Lung (tissue), 12 donors: ENCODE results near the gene SAMHD1. TPM values are rescaled to one million over a fixed set of nuclear protein-coding genes. Genes with fewer than 3 reads are reported as not detected.
"Not testable (repeated sequence)": the region's sequence is repeated elsewhere in the genome, so short reads cannot be mapped to it uniquely, and the experiment has no call there.

Source experiments
- ATAC-seq: fragments of 200-7000 bp; cut with Tn5 transposase; one replicate; pipeline ENCODE4 v1.9.1; 2020; ENCODE audit warnings: moderate number of reproducible peaks; ENCODE audit not compliant: insufficient read depth, low FRiP score
- DNase-seq, 3 donors: peaks; one replicate each; pipeline ENCODE4 v3.0.0-alpha.2; 2013 to 2017
- H3K27ac ChIP-seq, 2 donors: one replicate each; pipeline ENCODE4 v1.5.1; 2013; ENCODE audit warnings: mild to moderate bottlenecking in 2 of 2, moderate library complexity in 2 of 2, control low read depth in 1 of 2, inconsistent platforms in 1 of 2, low read depth in 1 of 2, low read length in 1 of 2
- H3K27me3 ChIP-seq, 3 donors: one replicate each; pipeline ENCODE4 v1.5.1; 2013; ENCODE audit warnings: low read length in 2 of 3; ENCODE audit not compliant: control insufficient read depth in 3 of 3, insufficient read depth in 3 of 3
- H3K36me3 ChIP-seq, 4 donors: one replicate each; pipeline ENCODE4 v1.5.1; 2013; ENCODE audit warnings: low read length in 4 of 4, mild to moderate bottlenecking in 1 of 4, moderate library complexity in 1 of 4; ENCODE audit not compliant: control insufficient read depth in 4 of 4, insufficient read depth in 4 of 4
- H3K4me1 ChIP-seq, 5 donors: one replicate each; pipeline ENCODE4 v1.5.1; 2013; ENCODE audit warnings: low read length in 5 of 5, mild to moderate bottlenecking in 2 of 5, moderate library complexity in 1 of 5; ENCODE audit not compliant: control insufficient read depth in 5 of 5, insufficient read depth in 5 of 5
- H3K4me3 ChIP-seq: one replicate; pipeline ENCODE4 v1.5.1; 2013; ENCODE audit warnings: mild to moderate bottlenecking, control low read depth, moderate library complexity
- H3K9ac ChIP-seq, 2 donors: one replicate each; pipeline ENCODE4 v1.5.1; 2013; ENCODE audit warnings: low read length in 2 of 2, control low read depth in 1 of 2; ENCODE audit not compliant: insufficient read depth in 1 of 2
- H3K9me3 ChIP-seq, 4 donors: one replicate each; pipeline ENCODE4 v1.5.1; 2013; ENCODE audit warnings: low read length in 3 of 4, mild to moderate bottlenecking in 1 of 4, moderate library complexity in 1 of 4; ENCODE audit not compliant: control insufficient read depth in 4 of 4, insufficient read depth in 3 of 4
- whole genome bisulfite sequencing, 2 donors: extraction: QIAGEN DNeasy Blood & Tissue Kit; methylation state at CpG; one replicate each; pipeline ENCODE4 v1.1.7; 2013; 5-methylcytosine and 5-hydroxymethylcytosine counted together
- polyA plus RNA-seq, 2 donors: library from polyadenylated mRNA; stranded (reverse); fragments of 200-250 nt; gene quantifications; one replicate each; pipeline ENCODE4 v1.2.1, GENCODE V29; 2013
- total RNA-seq, 2 donors: library from RNA; depleted of rRNA in 1 of 2; stranded (reverse); fragments of >200 nt in 1 of 2; gene quantifications; one replicate each; pipeline ENCODE4 v1.2.1, GENCODE V29; 2014 to 2021
- TF ChIP-seq, protein P1 (sequence below): IDR thresholded peaks from 2 replicates; pipeline ENCODE4 v1.5.1; 2012; ENCODE audit warnings: mild to moderate bottlenecking; ENCODE audit errors: control extremely low read depth, extremely low read depth
- donor health status: control.
- donor health status: control.
- donor health status: Bipolar disorder and iron deficiency.
- donor health status: healthy.
- donor health status: DM: yes; HTN: yes; CAD: no.

The SAMHD1 gene
- total and polyA plus RNA-seq, 4 donors = 59.7 to 184 (median 90.9) TPM

DNA sequence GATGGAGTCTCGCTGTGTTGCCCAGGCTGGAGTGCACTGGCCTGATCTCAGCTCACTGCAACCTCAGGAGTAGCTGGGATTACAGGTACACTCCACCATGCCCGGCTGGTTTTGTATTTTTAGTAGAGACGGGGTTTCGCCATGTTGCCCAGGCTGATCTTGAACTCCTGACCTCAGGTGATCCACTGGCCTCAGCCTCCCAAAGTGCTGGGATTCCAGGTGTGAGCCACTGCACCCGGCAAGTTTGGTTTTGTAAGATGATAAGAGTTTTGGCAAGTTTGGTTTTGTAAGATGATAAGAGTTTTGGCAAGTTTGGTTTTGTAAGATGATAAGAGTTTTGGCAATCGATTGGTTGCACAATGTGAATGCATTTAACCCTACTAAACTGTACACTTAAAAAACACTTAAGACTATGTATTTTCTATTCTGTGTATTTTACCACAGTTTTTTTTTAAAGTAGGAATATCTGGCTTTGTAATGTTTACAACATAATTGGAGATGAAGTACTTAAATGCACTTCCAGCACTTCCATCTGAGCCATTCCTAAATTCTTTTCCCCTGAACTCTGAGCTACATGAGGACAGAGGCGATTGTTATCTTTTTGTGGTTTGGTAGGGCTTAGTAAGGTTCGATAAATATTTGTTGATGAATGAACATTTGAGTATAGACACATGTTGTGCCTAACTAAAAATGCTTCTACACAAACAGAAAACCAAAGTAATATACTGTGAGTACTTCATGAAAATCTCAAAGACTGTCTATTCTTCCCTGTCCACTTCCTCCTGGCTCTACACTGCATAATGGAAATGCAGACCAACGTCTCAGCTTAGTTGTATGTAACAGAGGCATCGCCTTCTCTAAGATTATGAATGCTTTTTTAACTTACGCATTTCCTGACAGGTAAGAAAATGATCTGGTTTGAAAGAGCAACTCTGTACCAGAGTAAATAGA lies 18.8 kb downstream of the SAMHD1 start:
- TF ChIP-seq, protein P1, sequence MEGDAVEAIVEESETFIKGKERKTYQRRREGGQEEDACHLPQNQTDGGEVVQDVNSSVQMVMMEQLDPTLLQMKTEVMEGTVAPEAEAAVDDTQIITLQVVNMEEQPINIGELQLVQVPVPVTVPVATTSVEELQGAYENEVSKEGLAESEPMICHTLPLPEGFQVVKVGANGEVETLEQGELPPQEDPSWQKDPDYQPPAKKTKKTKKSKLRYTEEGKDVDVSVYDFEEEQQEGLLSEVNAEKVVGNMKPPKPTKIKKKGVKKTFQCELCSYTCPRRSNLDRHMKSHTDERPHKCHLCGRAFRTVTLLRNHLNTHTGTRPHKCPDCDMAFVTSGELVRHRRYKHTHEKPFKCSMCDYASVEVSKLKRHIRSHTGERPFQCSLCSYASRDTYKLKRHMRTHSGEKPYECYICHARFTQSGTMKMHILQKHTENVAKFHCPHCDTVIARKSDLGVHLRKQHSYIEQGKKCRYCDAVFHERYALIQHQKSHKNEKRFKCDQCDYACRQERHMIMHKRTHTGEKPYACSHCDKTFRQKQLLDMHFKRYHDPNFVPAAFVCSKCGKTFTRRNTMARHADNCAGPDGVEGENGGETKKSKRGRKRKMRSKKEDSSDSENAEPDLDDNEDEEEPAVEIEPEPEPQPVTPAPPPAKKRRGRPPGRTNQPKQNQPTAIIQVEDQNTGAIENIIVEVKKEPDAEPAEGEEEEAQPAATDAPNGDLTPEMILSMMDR = no peak
- WGBS, 2 donors = 61 to 63% methylated on average over 11 of the region's 11 CpGs
- Histone ChIP-seq H3K4me3 (no peak overlapping the region), H3K27me3 (no peaks in the 10 kb centered on the region), H3K36me3 (peaks cover under 1 to 24% (median 11%) of the 10 kb centered on the region in 4 donors), H3K4me1 (peaks cover 0 to 4% (median 0%) of the 10 kb centered on the region in 5 donors), H3K27ac (peak overlapping the region in 1 of 2 donors; percentile 14), H3K9ac (no peak overlapping the region), H3K9me3 (no peaks in the 10 kb centered on the region)
- DNase-seq (no peak), ATAC-seq (no peak)

DNA sequence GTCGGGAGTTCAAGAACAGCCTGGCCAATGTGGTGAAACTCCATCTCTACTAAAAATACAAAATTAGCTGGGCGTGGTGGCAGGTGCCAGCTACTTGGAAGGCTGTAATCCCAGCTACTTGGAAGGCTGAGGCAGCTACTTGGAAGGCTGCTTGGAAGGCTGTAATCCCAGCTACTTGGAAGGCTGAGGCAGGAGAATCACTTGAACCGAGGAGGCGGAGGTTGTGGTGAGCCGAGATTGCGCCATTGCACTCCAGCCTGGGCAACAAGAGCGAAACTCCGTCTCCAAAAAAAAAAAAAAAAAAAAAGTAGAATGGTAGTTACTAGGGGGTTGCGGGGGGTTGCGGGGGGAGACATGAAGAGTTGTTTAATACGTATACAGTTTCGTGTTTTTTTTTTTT lies 19.4 kb downstream of the SAMHD1 start:
- H3K4me3 ChIP-seq, DNase-seq, H3K9me3 ChIP-seq, H3K4me1 ChIP-seq, H3K9ac ChIP-seq, H3K27me3 ChIP-seq, H3K27ac ChIP-seq, ATAC-seq: not testable (repeated sequence)
- 70 to 77% methylated on average over 12 of the region's 12 CpGs for WGBS, 2 donors
- peaks cover 5 to 26% (median 14%) of the 10 kb centered on the region in 4 donors for H3K36me3 ChIP-seq

DNA sequence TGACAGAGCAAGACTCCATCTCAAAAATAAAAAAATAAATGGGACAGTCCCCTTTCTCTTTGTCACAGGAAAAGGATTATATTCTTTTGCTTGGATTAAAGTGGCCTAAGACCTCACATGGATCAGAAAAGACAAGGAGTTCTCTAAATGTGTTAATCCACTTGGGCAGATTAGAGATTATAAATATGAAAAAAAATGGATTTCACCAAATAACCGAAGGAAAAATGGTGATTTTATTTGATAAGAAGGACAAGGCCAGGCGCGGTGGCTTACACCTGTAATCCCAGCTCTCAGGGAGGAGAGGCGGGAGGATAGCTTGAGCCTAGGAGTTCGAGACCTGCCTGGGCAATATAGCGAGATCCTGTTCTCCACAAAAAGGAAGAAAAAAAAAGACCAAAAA lies 21.8 kb downstream of the SAMHD1 start:
- peaks cover 0 to 4% (median 0%) of the 10 kb centered on the region in 5 donors for H3K4me1 ChIP-seq
- H3K27ac ChIP-seq = no peak overlapping the region
- no peaks in the 10 kb centered on the region for H3K27me3 ChIP-seq
- no peak for ATAC-seq
- TF ChIP-seq, protein P1 = no peak
- no peak overlapping the region for H3K9ac ChIP-seq
- H3K4me3 ChIP-seq = no peak overlapping the region
- 96 to 97% methylated on average over 6 of the region's 6 CpGs for WGBS, 2 donors
- no peaks in the 10 kb centered on the region for H3K9me3 ChIP-seq
- no peak for DNase-seq
- H3K36me3 ChIP-seq = peaks cover 5 to 21% (median 12%) of the 10 kb centered on the region in 4 donors

DNA sequence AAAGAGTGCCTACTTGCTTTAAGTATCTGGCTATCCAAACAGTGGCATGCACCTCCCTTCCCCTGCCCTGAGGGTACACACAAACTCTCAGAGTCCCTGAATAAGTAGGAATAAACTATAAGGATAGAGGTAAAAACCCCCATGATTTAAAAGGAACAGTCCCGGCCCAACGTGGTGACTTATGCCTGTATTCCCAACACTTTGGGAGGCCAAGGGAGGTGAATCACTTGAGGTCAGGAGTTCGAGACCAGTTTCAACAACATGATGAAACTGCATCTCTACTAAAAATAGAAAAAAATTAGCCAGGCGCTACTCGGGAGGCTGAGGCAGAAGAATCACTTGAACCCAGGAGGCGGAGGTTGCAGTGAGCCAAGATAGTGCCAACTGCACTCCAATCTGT lies 22.2 kb downstream of the SAMHD1 start:
- no peak overlapping the region for H3K9ac ChIP-seq
- ATAC-seq = no peak
- no peak overlapping the region for H3K4me3 ChIP-seq
- DNase-seq = no peak
- peaks cover 0 to 4% (median 0%) of the 10 kb centered on the region in 5 donors for H3K4me1 ChIP-seq
- H3K27ac ChIP-seq = no peak overlapping the region
- WGBS, 2 donors = 75 to 84% methylated on average over 6 of the region's 6 CpGs
- peaks cover 5 to 19% (median 12%) of the 10 kb centered on the region in 4 donors for H3K36me3 ChIP-seq
- no peaks in the 10 kb centered on the region for H3K27me3 ChIP-seq
- TF ChIP-seq, protein P1 = no peak
- no peaks in the 10 kb centered on the region for H3K9me3 ChIP-seq
